Stomach smooth muscle (tissue), 2 donors: Measurements from ENCODE around the gene OR2S2.
"Not testable (repeated sequence)": the region's sequence is repeated elsewhere in the genome, so short reads cannot be mapped to it uniquely, and the experiment has no call there.

Experiments used
- H3K27ac ChIP-seq: one replicate; pipeline ENCODE4 v1.7.0; 2013; ENCODE audit warnings: mild to moderate bottlenecking, low read length, inconsistent platforms
- H3K27me3 ChIP-seq, 2 donors: one replicate each; pipeline ENCODE4 v1.7.0; 2013; ENCODE audit warnings: low read length in 2 of 2; ENCODE audit not compliant: insufficient read depth in 2 of 2, control insufficient read depth in 1 of 2
- H3K36me3 ChIP-seq, 2 donors: one replicate each; pipeline ENCODE4 v1.7.0; 2013; ENCODE audit warnings: low read length in 2 of 2; ENCODE audit not compliant: control insufficient read depth in 2 of 2, insufficient read depth in 2 of 2
- H3K4me1 ChIP-seq: one replicate; pipeline ENCODE4 v1.7.0; 2013; ENCODE audit warnings: low read length; ENCODE audit not compliant: control insufficient read depth, insufficient read depth
- H3K4me3 ChIP-seq, 2 donors: one replicate each; pipeline ENCODE4 v1.7.0; 2013; ENCODE audit warnings: low read length in 2 of 2
- H3K9ac ChIP-seq, 2 donors: one replicate each; pipeline ENCODE4 v1.7.0; 2013; ENCODE audit warnings: low read length in 2 of 2, mild to moderate bottlenecking in 1 of 2
- H3K9me3 ChIP-seq, 2 donors: one replicate each; pipeline ENCODE4 v1.7.0; 2013; ENCODE audit warnings: low read length in 2 of 2; ENCODE audit not compliant: control insufficient read depth in 2 of 2
- donor health status: healthy.
- donor health status: Pancreatic carcinoma.

The OR2S2 gene

GRCh38 chr9:35944173-35944572 lies 13.8 kb downstream of the OR2S2 start:
- no peak overlapping the region for H3K27ac ChIP-seq
- H3K4me3 ChIP-seq = no peak overlapping the region
- H3K4me1 ChIP-seq = peaks cover 2% of the 10 kb centered on the region
- no peaks in the 10 kb centered on the region for H3K27me3 ChIP-seq
- H3K36me3 ChIP-seq = no peaks in the 10 kb centered on the region
- H3K9me3 ChIP-seq = no peaks in the 10 kb centered on the region
- no peak overlapping the region for H3K9ac ChIP-seq

- Histone ChIP-seq H3K4me3 (no peak overlapping the region), H3K9me3 (no peaks in the 10 kb centered on the region), H3K9ac (no peak overlapping the region), H3K27ac (no peak overlapping the region), H3K36me3 (no peaks in the 10 kb centered on the region), H3K27me3 (no peaks in the 10 kb centered on the region), H3K4me1 (no peaks in the 10 kb centered on the region)
Measured at GRCh38 chr9:35942286-35942685, 15.7 kb downstream of the OR2S2 start.

GRCh38 chr9:35940458-35941407 lies 17.2 kb downstream of the OR2S2 start:
- Histone ChIP-seq H3K27me3 (no peaks in the 10 kb centered on the region), H3K9me3 (no peaks in the 10 kb centered on the region), H3K4me3 (no peak overlapping the region), H3K27ac (no peak overlapping the region), H3K9ac (no peak overlapping the region), H3K4me1 (no peaks in the 10 kb centered on the region), H3K36me3 (no peaks in the 10 kb centered on the region)

- Histone ChIP-seq H3K27ac (no peak overlapping the region), H3K9me3 (no peaks in the 10 kb centered on the region), H3K9ac (no peak overlapping the region), H3K27me3 (no peaks in the 10 kb centered on the region), H3K36me3 (no peaks in the 10 kb centered on the region), H3K4me1 (no peaks in the 10 kb centered on the region), H3K4me3 (no peak overlapping the region)
Measured at GRCh38 chr9:35939679-35940250, 18.2 kb downstream of the OR2S2 start.

GRCh38 chr9:35938474-35939356 lies 19.2 kb downstream of the OR2S2 start:
- Histone ChIP-seq H3K4me3 (no peak overlapping the region), H3K4me1 (no peaks in the 10 kb centered on the region), H3K9ac (no peak overlapping the region), H3K9me3 (no peaks in the 10 kb centered on the region), H3K27ac (no peak overlapping the region), H3K36me3 (no peaks in the 10 kb centered on the region), H3K27me3 (no peaks in the 10 kb centered on the region)

- H3K27me3 ChIP-seq = no peaks in the 10 kb centered on the region
- no peaks in the 10 kb centered on the region for H3K36me3 ChIP-seq
- H3K4me1 ChIP-seq = no peaks in the 10 kb centered on the region
- no peaks in the 10 kb centered on the region for H3K9me3 ChIP-seq
- H3K4me3 ChIP-seq = no peak overlapping the region
- H3K9ac ChIP-seq = no peak overlapping the region
- H3K27ac ChIP-seq = no peak overlapping the region
Measured at GRCh38 chr9:35937227-35937626, 20.7 kb downstream of the OR2S2 start.

- no peaks in the 10 kb centered on the region for H3K27me3 ChIP-seq
- H3K36me3 ChIP-seq = no peaks in the 10 kb centered on the region
- H3K27ac ChIP-seq = no peak overlapping the region
- no peaks in the 10 kb centered on the region for H3K4me1 ChIP-seq
- no peaks in the 10 kb centered on the region for H3K9me3 ChIP-seq
- no peak overlapping the region for H3K9ac ChIP-seq
- H3K4me3 ChIP-seq = no peak overlapping the region
Measured at GRCh38 chr9:35935755-35936509, 22.0 kb downstream of the OR2S2 start.

- Histone ChIP-seq H3K4me1 (no peaks in the 10 kb centered on the region), H3K27me3 (no peaks in the 10 kb centered on the region), H3K9ac (no peak overlapping the region), H3K36me3 (no peaks in the 10 kb centered on the region), H3K9me3 (no peaks in the 10 kb centered on the region), H3K27ac (no peak overlapping the region), H3K4me3 (no peak overlapping the region)
Measured at GRCh38 chr9:35935261-35935660, 22.7 kb downstream of the OR2S2 start.

GRCh38 chr9:35934069-35934468 lies 23.9 kb downstream of the OR2S2 start:
- H3K27me3 ChIP-seq, H3K4me3 ChIP-seq, H3K27ac ChIP-seq, H3K9me3 ChIP-seq, H3K36me3 ChIP-seq, H3K9ac ChIP-seq, H3K4me1 ChIP-seq: not testable (repeated sequence)

- H3K27ac ChIP-seq = no peak overlapping the region
- no peak overlapping the region for H3K4me3 ChIP-seq
- H3K4me1 ChIP-seq = no peaks in the 10 kb centered on the region
- no peak overlapping the region for H3K9ac ChIP-seq
- no peaks in the 10 kb centered on the region for H3K27me3 ChIP-seq
- no peaks in the 10 kb centered on the region for H3K36me3 ChIP-seq
- no peaks in the 10 kb centered on the region for H3K9me3 ChIP-seq
Measured at GRCh38 chr9:35933550-35934067, 24.3 kb downstream of the OR2S2 start.
